Measurements from ENCODE around the gene JAKMIP3.

DNA sequence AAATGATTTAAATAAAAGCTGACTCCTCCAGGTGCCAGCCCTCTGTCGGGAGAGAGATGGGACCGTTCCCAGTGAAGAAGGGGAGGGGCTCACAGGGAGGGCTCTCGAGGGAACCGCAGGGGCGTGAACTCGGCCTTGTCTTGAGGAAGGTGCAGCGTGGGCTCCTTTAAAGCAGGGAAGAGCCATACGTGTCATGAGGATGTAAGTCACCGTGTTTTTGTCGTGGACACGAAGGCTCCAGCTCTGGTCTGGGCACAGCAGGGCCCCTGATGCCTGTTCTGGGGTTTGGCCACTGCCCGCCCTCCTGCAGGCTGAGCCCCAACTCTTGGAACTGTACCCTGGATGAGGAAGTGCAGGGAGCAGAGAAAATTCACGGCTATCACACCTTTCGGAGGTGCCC is 45.0 kb downstream of the JAKMIP3 start:
- no peak for TF ChIP-seq POLR2A (IDR thresholded peaks at IDR 0.05)
- TF ChIP-seq, protein P1, sequence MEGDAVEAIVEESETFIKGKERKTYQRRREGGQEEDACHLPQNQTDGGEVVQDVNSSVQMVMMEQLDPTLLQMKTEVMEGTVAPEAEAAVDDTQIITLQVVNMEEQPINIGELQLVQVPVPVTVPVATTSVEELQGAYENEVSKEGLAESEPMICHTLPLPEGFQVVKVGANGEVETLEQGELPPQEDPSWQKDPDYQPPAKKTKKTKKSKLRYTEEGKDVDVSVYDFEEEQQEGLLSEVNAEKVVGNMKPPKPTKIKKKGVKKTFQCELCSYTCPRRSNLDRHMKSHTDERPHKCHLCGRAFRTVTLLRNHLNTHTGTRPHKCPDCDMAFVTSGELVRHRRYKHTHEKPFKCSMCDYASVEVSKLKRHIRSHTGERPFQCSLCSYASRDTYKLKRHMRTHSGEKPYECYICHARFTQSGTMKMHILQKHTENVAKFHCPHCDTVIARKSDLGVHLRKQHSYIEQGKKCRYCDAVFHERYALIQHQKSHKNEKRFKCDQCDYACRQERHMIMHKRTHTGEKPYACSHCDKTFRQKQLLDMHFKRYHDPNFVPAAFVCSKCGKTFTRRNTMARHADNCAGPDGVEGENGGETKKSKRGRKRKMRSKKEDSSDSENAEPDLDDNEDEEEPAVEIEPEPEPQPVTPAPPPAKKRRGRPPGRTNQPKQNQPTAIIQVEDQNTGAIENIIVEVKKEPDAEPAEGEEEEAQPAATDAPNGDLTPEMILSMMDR (IDR thresholded peaks at IDR 0.05): no peak
- no peak for TF ChIP-seq POLR2AphosphoS5 (IDR thresholded peaks at IDR 0.05)

All from breast epithelium (tissue), 3 donors.